SK-N-SH treated with all-trans-retinoic acid at 6 μM for 48 hours (cell line): Measurements from ENCODE around the gene ARHGAP24.

Experiments
- ARNTL ChIP-seq: fragments of 450-650 bp; formaldehyde crosslinking; IDR thresholded peaks from 2 replicates; pipeline ENCODE4 v1.5.0; 2020; ENCODE audit warnings: low read depth, mild to moderate bottlenecking, moderate library complexity, borderline replicate concordance
- BACH2 ChIP-seq: fragments of 250-450 bp; sonication (Bioruptor Pico); IDR thresholded peaks from 2 replicates; pipeline ENCODE4 v1.9.0; 2021; ENCODE audit warnings: mild to moderate bottlenecking, borderline replicate concordance
- CSDC2 ChIP-seq: fragments of 250-450 bp; sonication (Bioruptor Pico); IDR thresholded peaks from 2 replicates; pipeline ENCODE4 v1.5.0; 2020; ENCODE audit warnings: mild to moderate bottlenecking, moderate library complexity
- GLIS3 ChIP-seq: fragments of 250-450 bp; sonication (Bioruptor Pico); IDR thresholded peaks from 2 replicates; pipeline ENCODE4 v1.5.0; 2020; ENCODE audit warnings: mild to moderate bottlenecking, moderate library complexity
- OSR1 ChIP-seq: fragments of 250-450 bp; sonication (Bioruptor Pico); IDR thresholded peaks from 2 replicates; pipeline ENCODE4 v1.8.0; 2022; ENCODE audit warnings: moderate library complexity, mild to moderate bottlenecking, inconsistent platforms
- ZFP3 ChIP-seq: fragments of 250-450 bp; sonication (Bioruptor Pico); IDR thresholded peaks from 2 replicates; pipeline ENCODE4 v1.5.0; 2020; ENCODE audit warnings: mild to moderate bottlenecking, moderate library complexity
- ZNF70 ChIP-seq: fragments of 450-650 bp; formaldehyde crosslinking; IDR thresholded peaks from 2 replicates; pipeline ENCODE4 v1.5.0; 2020; ENCODE audit warnings: mild to moderate bottlenecking, moderate library complexity
- TF ChIP-seq, protein P1 (sequence below): fragments of 250-450 bp; sonication (Bioruptor Pico); IDR thresholded peaks from 2 replicates; pipeline ENCODE4 v1.8.0; 2020; ENCODE audit warnings: mild to moderate bottlenecking, moderate library complexity, borderline replicate concordance
- TF ChIP-seq, protein P2 (sequence below): fragments of 250-450 bp; sonication (Bioruptor Pico); IDR thresholded peaks from 2 replicates; pipeline ENCODE4 v1.8.0; 2021; ENCODE audit warnings: low read depth, mild to moderate bottlenecking, moderate library complexity, borderline replicate concordance

DNA sequence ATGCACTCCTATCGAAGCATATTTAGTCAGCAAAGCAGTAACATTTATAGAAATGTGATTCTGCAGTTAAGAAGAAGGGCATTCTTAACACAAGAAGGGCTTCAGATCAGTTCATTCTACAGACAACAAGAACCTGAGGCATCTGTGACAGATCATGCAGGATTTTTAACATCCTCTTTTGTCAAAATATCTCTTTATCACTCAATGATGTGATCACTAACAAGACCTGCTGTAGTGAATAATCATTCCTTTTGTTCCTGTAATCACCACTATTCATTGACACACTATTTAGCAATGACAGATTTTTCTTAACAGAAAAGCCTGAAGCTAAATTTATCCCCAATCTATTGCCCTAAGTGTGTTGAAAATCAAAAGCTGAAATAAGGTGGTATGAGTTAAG, 47.8 kb upstream of the ARHGAP24 start:
- TF ChIP-seq GLIS3 (CRISPR knock-in tag) (no peak), BACH2 (CRISPR knock-in tag) (no peak), OSR1 (CRISPR knock-in tag) (no peak), ZFP3 (CRISPR knock-in tag) (no peak), ZNF70 (CRISPR knock-in tag) (no peak), ARNTL (no peak), CSDC2 (CRISPR knock-in tag) (no peak)
- TF ChIP-seq, protein P1, sequence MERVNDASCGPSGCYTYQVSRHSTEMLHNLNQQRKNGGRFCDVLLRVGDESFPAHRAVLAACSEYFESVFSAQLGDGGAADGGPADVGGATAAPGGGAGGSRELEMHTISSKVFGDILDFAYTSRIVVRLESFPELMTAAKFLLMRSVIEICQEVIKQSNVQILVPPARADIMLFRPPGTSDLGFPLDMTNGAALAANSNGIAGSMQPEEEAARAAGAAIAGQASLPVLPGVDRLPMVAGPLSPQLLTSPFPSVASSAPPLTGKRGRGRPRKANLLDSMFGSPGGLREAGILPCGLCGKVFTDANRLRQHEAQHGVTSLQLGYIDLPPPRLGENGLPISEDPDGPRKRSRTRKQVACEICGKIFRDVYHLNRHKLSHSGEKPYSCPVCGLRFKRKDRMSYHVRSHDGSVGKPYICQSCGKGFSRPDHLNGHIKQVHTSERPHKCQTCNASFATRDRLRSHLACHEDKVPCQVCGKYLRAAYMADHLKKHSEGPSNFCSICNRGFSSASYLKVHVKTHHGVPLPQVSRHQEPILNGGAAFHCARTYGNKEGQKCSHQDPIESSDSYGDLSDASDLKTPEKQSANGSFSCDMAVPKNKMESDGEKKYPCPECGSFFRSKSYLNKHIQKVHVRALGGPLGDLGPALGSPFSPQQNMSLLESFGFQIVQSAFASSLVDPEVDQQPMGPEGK (CRISPR knock-in tag): no peak
- TF ChIP-seq, protein P2, sequence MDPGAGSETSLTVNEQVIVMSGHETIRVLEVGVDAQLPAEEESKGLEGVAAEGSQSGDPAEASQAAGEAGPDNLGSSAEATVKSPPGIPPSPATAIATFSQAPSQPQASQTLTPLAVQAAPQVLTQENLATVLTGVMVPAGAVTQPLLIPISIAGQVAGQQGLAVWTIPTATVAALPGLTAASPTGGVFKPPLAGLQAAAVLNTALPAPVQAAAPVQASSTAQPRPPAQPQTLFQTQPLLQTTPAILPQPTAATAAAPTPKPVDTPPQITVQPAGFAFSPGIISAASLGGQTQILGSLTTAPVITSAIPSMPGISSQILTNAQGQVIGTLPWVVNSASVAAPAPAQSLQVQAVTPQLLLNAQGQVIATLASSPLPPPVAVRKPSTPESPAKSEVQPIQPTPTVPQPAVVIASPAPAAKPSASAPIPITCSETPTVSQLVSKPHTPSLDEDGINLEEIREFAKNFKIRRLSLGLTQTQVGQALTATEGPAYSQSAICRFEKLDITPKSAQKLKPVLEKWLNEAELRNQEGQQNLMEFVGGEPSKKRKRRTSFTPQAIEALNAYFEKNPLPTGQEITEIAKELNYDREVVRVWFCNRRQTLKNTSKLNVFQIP (CRISPR knock-in tag): no peak
